Bronchial epithelial cell (primary cell): ENCODE measurements around the gene SMIM24. TPM values are rescaled to one million over a fixed set of nuclear protein-coding genes. Genes with fewer than 3 reads are reported as not detected.

Experiments used
- DNase-seq: peaks from one replicate; pipeline ENCODE4 v3.0.0-alpha.2; 2010; ENCODE audit warnings: low read depth
- FAIRE-seq: peaks from 2 replicates; lab custom pipeline; 2011; peaks lifted over from hg19 to GRCh38; lab: Jason Lieb, UNC
- H3K27me3 ChIP-seq: 2 replicates; pipeline ENCODE4 v1.5.1; 2011; ENCODE audit warnings: low read length; ENCODE audit not compliant: control insufficient read depth, insufficient read depth
- H3K36me3 ChIP-seq: 2 replicates; pipeline ENCODE4 v1.5.1; 2011; ENCODE audit warnings: low read length; ENCODE audit not compliant: control insufficient read depth, insufficient read depth
- H3K4me3 ChIP-seq: 2 replicates; pipeline ENCODE4 v1.5.1; 2011; ENCODE audit warnings: mild to moderate bottlenecking, low read depth, low read length, control low read depth
- total RNA-seq: library from RNA; depleted of rRNA; stranded (reverse); fragments of >200 nt; gene quantifications from 2 replicates; pipeline ENCODE4 v1.2.1, GENCODE V29; 2014
- TF ChIP-seq, protein P1 (sequence below): IDR thresholded peaks from 2 replicates; pipeline ENCODE4 v1.5.1; 2011; ENCODE audit warnings: mild to moderate bottlenecking, moderate library complexity, low read length, control low read depth, inconsistent platforms; ENCODE audit not compliant: insufficient read depth, severe bottlenecking

SMIM24 gene
- total RNA-seq, 1 donor from 2014 or later, result not detected

DNA sequence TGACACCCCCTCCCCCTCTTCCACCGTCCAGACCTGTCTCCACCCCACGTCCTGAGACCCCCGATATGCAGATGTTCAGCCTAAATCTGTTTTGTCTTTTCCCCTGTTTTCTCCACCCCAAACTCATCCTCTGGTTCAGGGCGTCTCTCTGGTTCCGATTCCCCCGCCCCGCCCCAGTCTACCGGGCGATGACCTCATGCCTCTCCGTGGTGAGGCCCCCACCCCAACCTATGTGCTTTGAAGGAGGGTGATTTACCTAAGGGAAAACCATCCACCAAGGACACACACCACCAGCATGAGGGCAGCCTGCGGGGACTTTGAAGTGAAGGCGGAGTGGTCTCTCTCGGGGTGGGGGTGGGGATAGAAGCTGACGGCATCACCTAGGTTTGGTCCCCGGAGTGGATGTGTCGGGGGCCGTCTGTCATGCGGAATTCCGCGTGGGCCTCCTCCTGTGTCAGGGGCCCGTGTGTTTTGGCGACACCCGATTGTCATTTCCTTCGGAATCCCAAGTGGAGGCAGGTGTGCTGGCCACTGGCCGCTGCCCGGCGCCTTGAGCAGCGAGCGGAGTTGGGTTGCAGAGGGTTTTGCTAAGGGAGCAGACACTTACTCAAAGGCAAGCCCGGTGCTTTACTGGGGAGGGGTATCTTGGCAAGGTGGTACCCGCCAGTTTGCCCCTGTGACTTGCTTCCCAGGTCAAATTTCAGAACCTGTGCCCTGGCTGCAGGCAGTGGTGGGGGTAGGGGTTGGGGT is 27.2 kb upstream of the SMIM24 start:
- Histone ChIP-seq H3K27me3 (no peaks in the 10 kb centered on the region), H3K36me3 (peaks cover 13% of the 10 kb centered on the region), H3K4me3 (peak overlapping the region; percentile 85)
- FAIRE-seq (no peak), DNase-seq (no peak)
- TF ChIP-seq, protein P1, sequence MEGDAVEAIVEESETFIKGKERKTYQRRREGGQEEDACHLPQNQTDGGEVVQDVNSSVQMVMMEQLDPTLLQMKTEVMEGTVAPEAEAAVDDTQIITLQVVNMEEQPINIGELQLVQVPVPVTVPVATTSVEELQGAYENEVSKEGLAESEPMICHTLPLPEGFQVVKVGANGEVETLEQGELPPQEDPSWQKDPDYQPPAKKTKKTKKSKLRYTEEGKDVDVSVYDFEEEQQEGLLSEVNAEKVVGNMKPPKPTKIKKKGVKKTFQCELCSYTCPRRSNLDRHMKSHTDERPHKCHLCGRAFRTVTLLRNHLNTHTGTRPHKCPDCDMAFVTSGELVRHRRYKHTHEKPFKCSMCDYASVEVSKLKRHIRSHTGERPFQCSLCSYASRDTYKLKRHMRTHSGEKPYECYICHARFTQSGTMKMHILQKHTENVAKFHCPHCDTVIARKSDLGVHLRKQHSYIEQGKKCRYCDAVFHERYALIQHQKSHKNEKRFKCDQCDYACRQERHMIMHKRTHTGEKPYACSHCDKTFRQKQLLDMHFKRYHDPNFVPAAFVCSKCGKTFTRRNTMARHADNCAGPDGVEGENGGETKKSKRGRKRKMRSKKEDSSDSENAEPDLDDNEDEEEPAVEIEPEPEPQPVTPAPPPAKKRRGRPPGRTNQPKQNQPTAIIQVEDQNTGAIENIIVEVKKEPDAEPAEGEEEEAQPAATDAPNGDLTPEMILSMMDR, result no peak

DNA sequence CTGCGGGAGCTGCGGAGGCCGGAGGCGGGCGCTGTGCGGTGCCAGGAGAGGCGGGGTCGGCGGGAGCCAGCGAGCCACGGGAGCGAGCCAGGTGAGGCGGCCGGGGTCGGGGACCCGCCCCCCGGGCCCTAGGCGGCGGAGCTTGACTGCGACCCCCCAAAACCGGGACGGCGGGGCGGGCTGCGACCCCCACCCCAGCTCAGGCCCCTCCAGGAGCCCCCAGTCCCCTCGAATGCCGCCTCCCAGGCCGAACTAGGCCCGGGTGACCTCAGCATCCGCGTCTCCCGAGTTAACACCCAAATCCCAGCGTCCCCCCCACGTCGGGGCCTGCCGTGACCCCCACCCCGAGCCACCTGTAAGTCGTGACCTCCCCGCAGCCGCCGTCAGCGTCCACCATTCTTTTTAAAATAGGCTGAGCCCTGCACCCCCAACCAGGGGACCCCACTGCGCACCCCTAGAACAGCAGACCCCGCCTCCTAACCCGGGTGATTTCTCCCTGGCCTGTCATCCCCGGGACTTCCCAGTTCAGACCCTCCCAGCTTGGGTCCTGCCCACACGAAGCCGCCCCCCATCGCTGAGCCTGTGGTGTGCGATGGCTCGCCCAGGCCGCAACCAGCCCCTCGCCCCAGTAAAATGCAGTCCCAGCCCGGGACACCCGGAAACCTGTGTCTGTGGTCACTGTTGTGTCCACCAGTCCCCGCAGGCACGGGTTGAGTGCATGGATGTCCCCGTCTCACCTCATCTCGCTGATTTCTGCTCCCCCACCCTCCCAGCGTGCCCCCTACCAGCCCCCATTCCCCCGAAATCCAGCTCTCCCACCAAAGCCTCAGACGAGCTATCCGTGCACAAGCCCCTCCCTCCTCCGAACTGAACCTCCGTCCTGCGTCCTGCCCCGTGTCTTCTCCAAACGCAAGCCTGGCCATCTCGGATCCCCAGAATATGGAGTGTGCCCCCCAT is 26.3 kb upstream of the SMIM24 start:
- peaks cover 9% of the 10 kb centered on the region for H3K36me3 ChIP-seq
- TF ChIP-seq, protein P1, result no peak
- H3K27me3 ChIP-seq, result no peaks in the 10 kb centered on the region
- H3K4me3 ChIP-seq, result peak overlapping the region; percentile 85
- DNase-seq, result no peak
- FAIRE-seq, result no peak

DNA sequence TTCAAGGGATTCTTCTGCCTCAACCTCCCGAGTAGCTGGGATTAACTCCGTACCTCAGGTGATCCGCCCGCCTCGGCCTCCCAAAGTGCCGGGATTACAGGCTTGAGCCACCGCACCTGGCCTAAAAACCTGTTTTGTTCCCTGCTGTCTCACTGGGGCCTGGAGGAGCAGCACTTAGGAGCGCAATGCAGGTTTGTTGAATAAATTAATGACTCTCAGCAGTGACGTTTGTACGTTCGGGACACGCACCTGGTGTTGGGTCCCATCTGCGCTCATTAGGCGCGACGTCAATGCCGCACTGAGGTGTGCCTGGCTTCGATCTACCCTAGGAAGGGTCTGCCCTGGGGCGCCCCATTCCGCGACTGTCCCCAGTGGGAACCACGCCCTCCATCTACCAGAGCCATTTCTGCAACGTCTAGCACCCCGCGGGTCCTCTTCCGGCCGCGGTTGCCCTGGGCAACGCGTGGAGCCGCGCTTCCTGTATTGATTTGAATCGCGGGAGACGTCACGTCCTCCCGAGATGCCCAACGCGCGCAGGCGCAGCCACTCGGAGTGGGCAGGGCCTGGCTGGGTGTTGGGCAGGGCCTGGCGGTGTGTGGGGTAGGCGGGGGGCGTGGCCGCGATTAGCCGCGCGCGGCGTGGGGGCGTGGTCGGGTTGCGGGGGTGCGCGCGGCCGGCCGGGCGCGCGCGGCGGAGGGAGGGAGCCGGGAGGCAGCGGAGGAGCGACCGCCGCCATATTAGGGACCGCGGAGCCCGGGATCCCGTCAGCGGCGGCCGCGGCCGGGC is 25.5 kb upstream of the SMIM24 start, which contains the start of gene FZR1:
Gene FZR1, plus strand, starts transcription at position 714 of the 786 bp plus-strand sequence. CDS start 16,679 bp downstream, outside the sequence.
- no peak for FAIRE-seq

DNA sequence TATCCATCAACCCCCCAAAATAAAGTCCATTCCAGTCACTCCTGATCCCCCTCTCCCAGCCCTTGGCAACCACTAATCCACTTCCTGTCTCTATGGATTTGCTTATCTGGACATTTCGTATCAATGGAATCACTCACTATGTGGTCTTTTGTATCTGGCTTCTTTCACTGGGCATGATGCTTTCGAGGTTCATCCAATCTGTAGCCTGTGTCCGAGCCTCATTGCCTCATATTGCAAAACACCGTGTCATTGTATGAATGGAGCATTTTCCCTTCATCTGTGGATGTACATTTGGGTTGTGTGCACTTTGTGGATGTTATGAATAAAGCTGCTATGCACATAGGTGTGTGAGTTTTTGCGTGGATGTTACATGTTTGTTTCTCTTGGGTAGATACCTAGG is 24.4 kb upstream of the SMIM24 start:
- TF ChIP-seq, protein P1, result no peak

More for the DNA sequence above, 25.5 kb upstream of the SMIM24 start, which contains the start of gene FZR1:
- H3K36me3 ChIP-seq, result peaks cover 4% of the 10 kb centered on the region
- H3K27me3 ChIP-seq, result no peaks in the 10 kb centered on the region
- peak within 1 kb of the TSS; percentile 85 for H3K4me3 ChIP-seq
- peak; percentile 92 for DNase-seq
- TF ChIP-seq, protein P1, result no peak

DNA sequence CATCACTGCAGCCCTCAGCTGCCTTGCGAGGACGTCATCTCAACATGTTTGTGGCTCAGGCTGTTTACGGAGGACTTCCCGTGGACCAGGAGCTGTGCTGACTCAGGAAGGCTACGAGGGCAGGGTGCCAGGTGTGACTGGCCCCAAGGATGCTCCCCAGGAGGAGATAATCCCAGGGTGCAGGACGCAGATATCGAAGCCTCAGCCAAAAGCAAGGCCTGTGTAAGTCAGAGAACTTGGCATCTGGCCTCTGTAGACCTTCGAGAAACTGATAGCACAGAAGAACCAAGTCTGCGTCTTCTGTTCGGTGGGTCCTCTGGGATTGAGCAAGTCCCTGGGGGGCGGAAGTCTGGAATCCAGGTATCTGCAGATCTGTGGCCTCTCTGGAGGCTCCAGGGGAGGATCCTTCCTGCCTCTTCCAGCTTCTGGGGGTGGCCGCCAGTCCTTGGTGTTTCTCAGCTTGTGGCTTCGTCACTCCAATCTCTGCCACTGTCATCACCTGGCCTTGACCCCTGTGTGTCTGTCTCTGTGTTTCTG is 22.8 kb upstream of the SMIM24 start:
- TF ChIP-seq, protein P1, result no peak
- DNase-seq (no peak), FAIRE-seq (no peak)
- H3K36me3 ChIP-seq, result no peaks in the 10 kb centered on the region
- H3K4me3 ChIP-seq, result no peak overlapping the region
- H3K27me3 ChIP-seq, result no peaks in the 10 kb centered on the region

More for the DNA sequence above, 24.4 kb upstream of the SMIM24 start:
- DNase-seq, result no peak
- Histone ChIP-seq H3K4me3 (no peak overlapping the region), H3K36me3 (no peaks in the 10 kb centered on the region), H3K27me3 (no peaks in the 10 kb centered on the region)
- FAIRE-seq, result no peak
